Upper lobe of right lung (tissue), 1 donor: ENCODE measurements around the gene GRID1. TPM values are rescaled to one million over a fixed set of nuclear protein-coding genes. Genes with fewer than 3 reads are reported as not detected.

Experiments
- ATAC-seq: fragments of 200-7000 bp; cut with Tn5 transposase; one replicate; pipeline ENCODE4 v1.9.1; 2020; ENCODE audit warnings: mild to moderate bottlenecking, moderate library complexity
- DNase-seq: peaks from one replicate; pipeline ENCODE4 v3.0.0-alpha.2; 2020
- H3K27ac ChIP-seq: fragments of 200-600 bp; one replicate; pipeline ENCODE4 v1.8.0; 2022
- H3K27me3 ChIP-seq: fragments of 200-600 bp; one replicate; pipeline ENCODE4 v1.8.0; 2022; ENCODE audit warnings: mild to moderate bottlenecking
- H3K36me3 ChIP-seq: fragments of 200-600 bp; one replicate; pipeline ENCODE4 v1.8.0; 2022
- H3K4me1 ChIP-seq: fragments of 200-600 bp; one replicate; pipeline ENCODE4 v1.8.0; 2022
- H3K4me3 ChIP-seq: fragments of 200-600 bp; one replicate; pipeline ENCODE4 v1.8.0; 2022; ENCODE audit warnings: mild to moderate bottlenecking
- H3K9me3 ChIP-seq: fragments of 200-600 bp; one replicate; pipeline ENCODE4 v1.8.0; 2022
- CTCF ChIP-seq: fragments of 200-600 bp; IDR thresholded peaks from one replicate; pipeline ENCODE4 v1.8.0; 2022; ENCODE audit warnings: antibody characterized with exemption
- intact Hi-C: fragments of 100-400 bp; cut with DNase I; formaldehyde crosslinking; loops from one replicate; pipeline ENCODE4 v1.11.0; 2022
- total RNA-seq: library from RNA; stranded (reverse); fragmentation: NEBNext Ultra II Directional; extraction: Animal tissue kit (Norgen Biotek cat#: 25700); gene quantifications from one replicate; pipeline ENCODE4 v1.2.1, GENCODE V29; 2021
- donor health status: DM: no; HTN: yes; CAD: no; lungs with severe emphysema.

Gene GRID1
- total RNA-seq, 1 donor from 2014 or later: 3.0 TPM

- intact Hi-C loops: no loop called here
- ATAC-seq: no peak
Measured at GRCh38 chr10:85734791-85735190, 631.8 kb downstream of the GRID1 start.

GRCh38 chr10:85724215-85724614 is 642.4 kb downstream of the GRID1 start:
- Histone ChIP-seq H3K9me3 (no peaks in the 10 kb centered on the region), H3K27ac (no peak overlapping the region), H3K4me1 (no peaks in the 10 kb centered on the region), H3K27me3 (no peaks in the 10 kb centered on the region), H3K36me3 (no peaks in the 10 kb centered on the region), H3K4me3 (no peak overlapping the region)
- no peak for DNase-seq
- TF ChIP-seq CTCF: no peak
- ATAC-seq: no peak
- intact Hi-C loops: no loop called here

More at GRCh38 chr10:85734791-85735190, 631.8 kb downstream of the GRID1 start:
- H3K4me3 ChIP-seq: no peak overlapping the region
- DNase-seq: no peak
- H3K4me1 ChIP-seq: no peaks in the 10 kb centered on the region
- no peaks in the 10 kb centered on the region for H3K27me3 ChIP-seq
- peaks cover 3% of the 10 kb centered on the region for H3K9me3 ChIP-seq
- no peak overlapping the region for H3K27ac ChIP-seq
- H3K36me3 ChIP-seq: no peaks in the 10 kb centered on the region
- TF ChIP-seq CTCF: no peak

- Histone ChIP-seq H3K9me3 (no peaks in the 10 kb centered on the region), H3K36me3 (no peaks in the 10 kb centered on the region), H3K27me3 (no peaks in the 10 kb centered on the region)
Measured at GRCh38 chr10:85720931-85721590, 645.5 kb downstream of the GRID1 start.

GRCh38 chr10:85719408-85719807 is 647.2 kb downstream of the GRID1 start:
- no peaks in the 10 kb centered on the region for H3K9me3 ChIP-seq
- H3K27ac ChIP-seq: no peak overlapping the region
- DNase-seq: no peak
- intact Hi-C loops: no loop called here
- no peaks in the 10 kb centered on the region for H3K36me3 ChIP-seq
- no peak for ATAC-seq
- H3K4me3 ChIP-seq: no peak overlapping the region
- no peak for TF ChIP-seq CTCF
- H3K4me1 ChIP-seq: no peaks in the 10 kb centered on the region
- H3K27me3 ChIP-seq: no peaks in the 10 kb centered on the region

More at GRCh38 chr10:85720931-85721590, 645.5 kb downstream of the GRID1 start:
- DNase-seq: no peak
- Histone ChIP-seq H3K4me3 (no peak overlapping the region), H3K4me1 (no peaks in the 10 kb centered on the region), H3K27ac (no peak overlapping the region)
- no peak for TF ChIP-seq CTCF
- no peak for ATAC-seq
- intact Hi-C loops: no loop called here

GRCh38 chr10:85713885-85714284 is 652.7 kb downstream of the GRID1 start:
- intact Hi-C loops: no loop called here

More at GRCh38 chr10:85713885-85714284, 652.7 kb downstream of the GRID1 start:
- Histone ChIP-seq H3K4me3 (no peak overlapping the region), H3K4me1 (no peaks in the 10 kb centered on the region), H3K36me3 (no peaks in the 10 kb centered on the region), H3K27me3 (no peaks in the 10 kb centered on the region), H3K27ac (no peak overlapping the region), H3K9me3 (no peaks in the 10 kb centered on the region)
- ATAC-seq (no peak), DNase-seq (no peak)
- no peak for TF ChIP-seq CTCF
